Large intestine (tissue), 3 donors: ENCODE results near the gene NME4. TPM values are rescaled to one million over a fixed set of nuclear protein-coding genes. Genes with fewer than 3 reads are reported as not detected.
"Not testable (repeated sequence)": the region's sequence is repeated elsewhere in the genome, so short reads cannot be mapped to it uniquely, and the experiment has no call there.

ENCODE experiments used
- DNase-seq, 2 donors: peaks; one replicate each; pipeline versions ENCODE4 v3.0.0 to v3.0.0-alpha.2; 2013
- H3K27ac ChIP-seq: one replicate; pipeline ENCODE4 v1.5.1; 2013; ENCODE audit warnings: low read length
- H3K27me3 ChIP-seq: 2 replicates; pipeline ENCODE4 v1.6.1; 2013; ENCODE audit warnings: low read length; ENCODE audit not compliant: control insufficient read depth, insufficient read depth
- H3K36me3 ChIP-seq: 2 replicates; pipeline ENCODE4 v1.6.1; 2013; ENCODE audit warnings: low read length; ENCODE audit not compliant: control insufficient read depth, insufficient read depth
- H3K4me1 ChIP-seq: one replicate; pipeline ENCODE4 v1.6.1; 2013; ENCODE audit warnings: low read length; ENCODE audit not compliant: control insufficient read depth, insufficient read depth
- H3K4me3 ChIP-seq: one replicate; pipeline ENCODE4 v1.5.1; 2013; ENCODE audit warnings: low read length
- H3K9me3 ChIP-seq: one replicate; pipeline ENCODE4 v1.6.1; 2013; ENCODE audit warnings: mild to moderate bottlenecking, low read depth, low read length, moderate library complexity; ENCODE audit not compliant: control insufficient read depth
- WGBS: methylation state at CpG from one replicate; pipeline ENCODE4 v1.1.5; 2013; ENCODE audit warnings: low lambda C conversion rate; ENCODE audit not compliant: insufficient coverage; 5-methylcytosine and 5-hydroxymethylcytosine counted together
- polyA plus RNA-seq: library from polyadenylated mRNA; unstranded; fragments of 120-200 nt; gene quantifications from one replicate; pipeline ENCODE4 v1.2.1, GENCODE V29; 2013

The NME4 gene
- polyA plus RNA-seq, 1 donor = 107 TPM

GRCh38 chr16:411576-412265, 14.7 kb downstream of the NME4 start:
- Histone ChIP-seq H3K9me3 (no peaks in the 10 kb centered on the region), H3K36me3 (peaks cover 36% of the 10 kb centered on the region), H3K27me3 (no peaks in the 10 kb centered on the region), H3K27ac (no peak overlapping the region), H3K4me3 (no peak overlapping the region), H3K4me1 (no peaks in the 10 kb centered on the region)
- no CpG with 5 or more reads among the region's 26 CpGs for WGBS
- DNase-seq = no peak

GRCh38 chr16:414395-415169, 17.6 kb downstream of the NME4 start:
- H3K4me3 ChIP-seq = no peak overlapping the region
- 100% methylated on average over 1 of the region's 21 CpGs for WGBS
- H3K27ac ChIP-seq = no peak overlapping the region

GRCh38 chr16:415170-415498, 18.1 kb downstream of the NME4 start:
- H3K27ac ChIP-seq, H3K9me3 ChIP-seq, H3K4me1 ChIP-seq, H3K27me3 ChIP-seq, H3K4me3 ChIP-seq, DNase-seq: not testable (repeated sequence)
- WGBS = no CpG with 5 or more reads among the region's 3 CpGs
- H3K36me3 ChIP-seq = peaks cover 18% of the 10 kb centered on the region

More at GRCh38 chr16:414395-415169, 17.6 kb downstream of the NME4 start:
- H3K9me3 ChIP-seq = no peaks in the 10 kb centered on the region
- H3K27me3 ChIP-seq = no peaks in the 10 kb centered on the region
- H3K4me1 ChIP-seq = no peaks in the 10 kb centered on the region
- peaks cover 24% of the 10 kb centered on the region for H3K36me3 ChIP-seq
- no peak for DNase-seq

GRCh38 chr16:422179-422578, 25.2 kb downstream of the NME4 start:
- H3K4me1 ChIP-seq, DNase-seq, H3K36me3 ChIP-seq, H3K27ac ChIP-seq, H3K9me3 ChIP-seq, H3K4me3 ChIP-seq, H3K27me3 ChIP-seq: not testable (repeated sequence)
- WGBS = no CpG with 5 or more reads among the region's 13 CpGs

- H3K27ac ChIP-seq = no peak overlapping the region
- H3K36me3 ChIP-seq = peaks cover 3% of the 10 kb centered on the region
- H3K4me1 ChIP-seq = peaks cover 13% of the 10 kb centered on the region
- H3K9me3 ChIP-seq = no peaks in the 10 kb centered on the region
- no peak overlapping the region for H3K4me3 ChIP-seq
- 50% methylated on average over 2 of the region's 20 CpGs for WGBS
- no peaks in the 10 kb centered on the region for H3K27me3 ChIP-seq
- DNase-seq = peak in 1 of 2 donors; percentile 57
These were observed 27.1 kb downstream of the NME4 start for GRCh38 chr16:424033-424622.

- Histone ChIP-seq H3K4me1 (peaks cover 13% of the 10 kb centered on the region), H3K27ac (peak overlapping the region; percentile 89), H3K4me3 (peak overlapping the region; percentile 63), H3K9me3 (no peaks in the 10 kb centered on the region), H3K27me3 (no peaks in the 10 kb centered on the region), H3K36me3 (peaks cover 3% of the 10 kb centered on the region)
- no CpG with 5 or more reads among the region's 31 CpGs for WGBS
- DNase-seq = no peak
These were observed 27.7 kb downstream of the NME4 start for GRCh38 chr16:424623-425081.

GRCh38 chr16:425082-425718, 28.2 kb downstream of the NME4 start, which contains the start of gene RAB11FIP3:
TSS of gene RAB11FIP3 (plus strand) at chr16:425649. CDS start at chr16:426007, 358 bp downstream.
- peak; percentile 75 to 93 for DNase-seq
- H3K27ac ChIP-seq = peak within 1 kb of the TSS; percentile 89
- WGBS = no CpG with 5 or more reads among the region's 77 CpGs
- peak within 1 kb of the TSS; percentile 88 for H3K4me3 ChIP-seq
- H3K27me3 ChIP-seq = no peaks in the 10 kb centered on the region
- H3K36me3 ChIP-seq = peaks cover 3% of the 10 kb centered on the region
- peaks cover 13% of the 10 kb centered on the region for H3K4me1 ChIP-seq
- H3K9me3 ChIP-seq = no peaks in the 10 kb centered on the region

GRCh38 chr16:425740-426114, 28.7 kb downstream of the NME4 start:
- H3K4me3 ChIP-seq = peak overlapping the region; percentile 63
- peaks cover 3% of the 10 kb centered on the region for H3K36me3 ChIP-seq
- H3K27ac ChIP-seq = no peak overlapping the region
- H3K27me3 ChIP-seq = no peaks in the 10 kb centered on the region
- peak in 1 of 2 donors; percentile 48 for DNase-seq
- H3K9me3 ChIP-seq = no peaks in the 10 kb centered on the region
- H3K4me1 ChIP-seq = peaks cover 13% of the 10 kb centered on the region
- no CpG with 5 or more reads among the region's 63 CpGs for WGBS

GRCh38 chr16:426115-426905, 29.3 kb downstream of the NME4 start:
- Histone ChIP-seq H3K4me3 (peak overlapping the region; percentile 88), H3K36me3 (peaks cover 5% of the 10 kb centered on the region), H3K27ac (peak overlapping the region; percentile 54), H3K4me1 (peaks cover 13% of the 10 kb centered on the region), H3K27me3 (no peaks in the 10 kb centered on the region), H3K9me3 (no peaks in the 10 kb centered on the region)
- DNase-seq = peak in 1 of 2 donors; percentile 51
- no CpG with 5 or more reads among the region's 97 CpGs for WGBS
